DMS53 (cell line): ENCODE data around the gene POU2F1.

Experiments used
- DNase-seq: peaks from one replicate; lab custom pipeline; 2025; lab: John Stamatoyannopoulos, UW

The POU2F1 gene

GRCh38 chr1:167442854-167443565, 222.3 kb downstream of the POU2F1 start:
- no peak for DNase-seq

- DNase-seq = no peak
These were observed 223.1 kb downstream of the POU2F1 start for GRCh38 chr1:167443757-167444156.

GRCh38 chr1:167446966-167447365, 226.3 kb downstream of the POU2F1 start:
- no peak for DNase-seq

GRCh38 chr1:167447521-167448136, 226.9 kb downstream of the POU2F1 start:
- no peak for DNase-seq

GRCh38 chr1:167450843-167451242, 230.2 kb downstream of the POU2F1 start:
- DNase-seq = no peak

- DNase-seq = no peak
These were observed 231.8 kb downstream of the POU2F1 start for GRCh38 chr1:167452483-167452882.

- no peak for DNase-seq
These were observed 232.4 kb downstream of the POU2F1 start for GRCh38 chr1:167453123-167453522.

GRCh38 chr1:167454304-167454893, 233.7 kb downstream of the POU2F1 start:
- no peak for DNase-seq

GRCh38 chr1:167454894-167455785, 234.5 kb downstream of the POU2F1 start:
- peak; percentile 80 for DNase-seq

- peak; percentile 65 for DNase-seq
These were observed 235.2 kb downstream of the POU2F1 start for GRCh38 chr1:167455786-167456446.

GRCh38 chr1:167456524-167456923, 235.8 kb downstream of the POU2F1 start:
- no peak for DNase-seq

- DNase-seq = no peak
These were observed 236.2 kb downstream of the POU2F1 start for GRCh38 chr1:167456926-167457325.

- no peak for DNase-seq
These were observed 237.4 kb downstream of the POU2F1 start for GRCh38 chr1:167457936-167458584.

- DNase-seq = no peak
These were observed 240.2 kb downstream of the POU2F1 start for GRCh38 chr1:167460836-167461235.

GRCh38 chr1:167462341-167462740, 241.7 kb downstream of the POU2F1 start:
- DNase-seq = no peak

GRCh38 chr1:167463080-167463479, 242.4 kb downstream of the POU2F1 start:
- DNase-seq = no peak

GRCh38 chr1:167463875-167464575, 243.3 kb downstream of the POU2F1 start:
- DNase-seq = no peak

GRCh38 chr1:167465018-167465417, 244.3 kb downstream of the POU2F1 start:
- no peak for DNase-seq

- DNase-seq = no peak
These were observed 245.1 kb downstream of the POU2F1 start for GRCh38 chr1:167465743-167466142.

- DNase-seq = no peak
These were observed 246.5 kb downstream of the POU2F1 start for GRCh38 chr1:167467126-167467710.
